Spleen (tissue), 7 donors: Measurements from ENCODE around the gene CTNNA1.

Experiments used
- CTCF ChIP-seq, 11 experiments: fragments of 200-600 bp in 7 of 11; fragments of 450-650 bp in 4 of 11; sonication (generic) in 4 of 11; IDR thresholded peaks in 8 of 11; conservative IDR thresholded peaks in 3 of 11; 1 replicate in 7 of 11; 2 replicates in 4 of 11; pipeline versions ENCODE4 v1.4.0 to v1.8.0; 2016 to 2021; ENCODE audit warnings: antibody characterized with exemption in 11 of 11, inconsistent platforms in 4 of 11, mild to moderate bottlenecking in 1 of 11
- POLR2A ChIP-seq, 3 donors: fragments of 450-650 bp; IDR thresholded peaks; one replicate each; pipeline ENCODE4 v1.5.1; 2017; ENCODE audit warnings: antibody characterized with exemption in 3 of 3, mild to moderate bottlenecking in 1 of 3
- POLR2AphosphoS5 ChIP-seq, 3 donors: sonication (generic); formaldehyde crosslinking; IDR thresholded peaks; one replicate each; pipeline ENCODE4 v1.5.1; 2017; ENCODE audit warnings: antibody characterized with exemption in 3 of 3
- donor health status: DM: no; HTN: no; CAD: no; lungs with moderate emphysema.
- donor health status: DM: no; HTN: no; CAD: no.
- donor health status: DM: no; HTN: no; CAD: no.

- TF ChIP-seq POLR2AphosphoS5 (IDR thresholded peaks at IDR 0.05), result no peak
- TF ChIP-seq CTCF (IDR thresholded peaks at IDR 0.05 in 8 of 11, conservative IDR thresholded peaks at IDR 0.05 in 3 of 11), result no peak
- no peak for TF ChIP-seq POLR2A (IDR thresholded peaks at IDR 0.05)
Observed at GRCh38 chr5:138833080-138833479, 79.9 kb downstream of the CTNNA1 start.
